Colonic mucosa (tissue), 4 donors: ENCODE data around the gene FTL. TPM values are rescaled to one million over a fixed set of nuclear protein-coding genes. Genes with fewer than 3 reads are reported as not detected.
A peak's percentile ranks its signal among the peaks of the same experiment; 100 is the strongest.

Experiments
- DNase-seq: peaks from one replicate; pipeline ENCODE4 v3.0.0-alpha.2; 2020
- H3K27ac ChIP-seq: fragments of 200-600 bp; one replicate; pipeline ENCODE4 v1.8.0; 2021
- H3K27me3 ChIP-seq: fragments of 200-600 bp; one replicate; pipeline ENCODE4 v1.8.0; 2021
- H3K36me3 ChIP-seq: fragments of 200-600 bp; one replicate; pipeline ENCODE4 v1.8.0; 2021
- H3K4me1 ChIP-seq: fragments of 200-600 bp; one replicate; pipeline ENCODE4 v1.8.0; 2021; ENCODE audit warnings: mild to moderate bottlenecking
- H3K4me3 ChIP-seq: fragments of 200-600 bp; one replicate; pipeline ENCODE4 v1.8.0; 2021
- H3K9ac ChIP-seq, 2 donors: one replicate each; pipeline ENCODE4 v1.7.0; 2013; ENCODE audit warnings: control low read depth in 2 of 2, low read depth in 2 of 2, low read length in 2 of 2
- H3K9me3 ChIP-seq: fragments of 200-600 bp; one replicate; pipeline ENCODE4 v1.8.0; 2021
- CTCF ChIP-seq: fragments of 200-600 bp; IDR thresholded peaks from one replicate; pipeline ENCODE4 v1.8.0; 2022; ENCODE audit warnings: antibody characterized with exemption, mild to moderate bottlenecking
- intact Hi-C: fragments of 100-400 bp; cut with DNase I; formaldehyde crosslinking; loops from one replicate; pipeline ENCODE4 v1.14.1; 2022
- total RNA-seq, 2 donors: library from RNA; stranded (reverse); fragmentation: NEBNext Ultra II Directional in 1 of 2; extraction: Animal tissue kit (Norgen Biotek cat#: 25700) in 1 of 2; gene quantifications; one replicate each; pipeline ENCODE4 v1.2.1, GENCODE V29; 2021
- donor health status: healthy.
- donor health status: DM: no; HTN: no; CAD: no.
- donor health status: DM: no; HTN: no; CAD: no.

The FTL gene
- total RNA-seq, 2 donors from 2014 or later, result 1,463 to 1,600 TPM

- intact Hi-C loops, result no loop called here
These were observed 10.4 kb upstream of the FTL start, which contains the start of gene BAX for GRCh38 chr19:48954595-48955307. TSS of gene BAX (plus strand) at chr19:48954875. CDS start at chr19:48954929, 54 bp downstream.

GRCh38 chr19:48955308-48955958 lies 9.7 kb upstream of the FTL start:
- intact Hi-C loops, result no loop called here
- H3K4me1 ChIP-seq, result peaks cover 7% of the 10 kb centered on the region
- no peaks in the 10 kb centered on the region for H3K9me3 ChIP-seq
- peak; percentile 22 for DNase-seq
- peak overlapping the region; percentile 96 to 97 for H3K9ac ChIP-seq
- no peak for TF ChIP-seq CTCF
- H3K4me3 ChIP-seq, result peak overlapping the region; percentile 79
- no peaks in the 10 kb centered on the region for H3K36me3 ChIP-seq
- peak overlapping the region; percentile 70 for H3K27ac ChIP-seq
- H3K27me3 ChIP-seq, result no peaks in the 10 kb centered on the region

More at GRCh38 chr19:48954595-48955307, 10.4 kb upstream of the FTL start, which contains the start of gene BAX:
- Histone ChIP-seq H3K4me1 (peaks cover 7% of the 10 kb centered on the region), H3K4me3 (peak within 1 kb of the TSS; percentile 79), H3K9ac (peak within 1 kb of the TSS; percentile 96 to 97), H3K36me3 (no peaks in the 10 kb centered on the region), H3K27ac (peak within 1 kb of the TSS; percentile 70), H3K9me3 (no peaks in the 10 kb centered on the region), H3K27me3 (no peaks in the 10 kb centered on the region)
- DNase-seq, result peak; percentile 98
- TF ChIP-seq CTCF, result no peak

GRCh38 chr19:48958006-48958405 lies 7.1 kb upstream of the FTL start:
- no peak for DNase-seq
- no peaks in the 10 kb centered on the region for H3K9me3 ChIP-seq
- H3K36me3 ChIP-seq, result no peaks in the 10 kb centered on the region
- TF ChIP-seq CTCF, result no peak
- H3K4me3 ChIP-seq, result no peak overlapping the region
- H3K4me1 ChIP-seq, result peaks cover 7% of the 10 kb centered on the region
- H3K27me3 ChIP-seq, result no peaks in the 10 kb centered on the region
- H3K27ac ChIP-seq, result no peak overlapping the region
- H3K9ac ChIP-seq, result no peak overlapping the region
- intact Hi-C loops, result no loop called here

GRCh38 chr19:48959341-48960239 lies 5.5 kb upstream of the FTL start:
- no peak for TF ChIP-seq CTCF
- no peaks in the 10 kb centered on the region for H3K27me3 ChIP-seq
- no peak overlapping the region for H3K9ac ChIP-seq
- DNase-seq, result no peak
- H3K4me3 ChIP-seq, result no peak overlapping the region
- H3K9me3 ChIP-seq, result no peaks in the 10 kb centered on the region
- H3K27ac ChIP-seq, result peak overlapping the region; percentile 76
- peaks cover 7% of the 10 kb centered on the region for H3K4me1 ChIP-seq
- H3K36me3 ChIP-seq, result no peaks in the 10 kb centered on the region
- intact Hi-C loops, result loop anchor here (10.0 kb wide), 1 partner anchor 85 kb away; the partner anchor contains the start of gene PPP1R15A

- Histone ChIP-seq H3K27ac (peak overlapping the region; percentile 76), H3K27me3 (no peaks in the 10 kb centered on the region), H3K36me3 (no peaks in the 10 kb centered on the region), H3K4me1 (no peaks in the 10 kb centered on the region), H3K9me3 (no peaks in the 10 kb centered on the region), H3K9ac (peak overlapping the region; percentile 29 to 93), H3K4me3 (no peak overlapping the region)
- intact Hi-C loops, result loop anchor here (10.0 kb wide), 1 partner anchor 86 kb away; the partner anchor contains the start of gene PPP1R15A
- no peak for TF ChIP-seq CTCF
- no peak for DNase-seq
These were observed 4.0 kb upstream of the FTL start for GRCh38 chr19:48961051-48961649.
